ENCODE data around the gene TRPV2.
A peak's percentile ranks its signal among the peaks of the same experiment; 100 is the strongest.

Gene TRPV2

GRCh38 chr17:16474012-16474725 is 58.8 kb downstream of the TRPV2 start:
- no peak for DNase-seq (ENCODE audit: low read depth)

GRCh38 chr17:16475179-16475704 is 59.9 kb downstream of the TRPV2 start:
- no peak for DNase-seq (ENCODE audit: low read depth)

GRCh38 chr17:16477255-16477654 is 61.9 kb downstream of the TRPV2 start:
- DNase-seq (ENCODE audit: low read depth), result peak; percentile 54

- DNase-seq (ENCODE audit: low read depth), result no peak
Observed at GRCh38 chr17:16477666-16478065, 62.3 kb downstream of the TRPV2 start.

GRCh38 chr17:16478649-16479048 is 63.3 kb downstream of the TRPV2 start:
- no peak for DNase-seq (ENCODE audit: low read depth)

GRCh38 chr17:16479264-16479663 is 63.9 kb downstream of the TRPV2 start:
- no peak for DNase-seq (ENCODE audit: low read depth)

GRCh38 chr17:16480995-16481394 is 65.6 kb downstream of the TRPV2 start:
- no peak for DNase-seq (ENCODE audit: low read depth)

- DNase-seq (ENCODE audit: low read depth), result no peak
Observed at GRCh38 chr17:16482253-16482652, 66.9 kb downstream of the TRPV2 start.

GRCh38 chr17:16483021-16483645 is 67.8 kb downstream of the TRPV2 start:
- no peak for DNase-seq (ENCODE audit: low read depth)

- DNase-seq (ENCODE audit: low read depth), result no peak
Observed at GRCh38 chr17:16484445-16485175, 69.2 kb downstream of the TRPV2 start.

Measured in non-pigmented ciliary epithelial cell (primary cell).